ENCODE measurements around the gene KLHL13. TPM values are rescaled to one million over a fixed set of nuclear protein-coding genes. Genes with fewer than 3 reads are reported as not detected.

The KLHL13 gene
- total RNA-seq, 1 experiment from 2014 or later = 0.64 TPM

DNA sequence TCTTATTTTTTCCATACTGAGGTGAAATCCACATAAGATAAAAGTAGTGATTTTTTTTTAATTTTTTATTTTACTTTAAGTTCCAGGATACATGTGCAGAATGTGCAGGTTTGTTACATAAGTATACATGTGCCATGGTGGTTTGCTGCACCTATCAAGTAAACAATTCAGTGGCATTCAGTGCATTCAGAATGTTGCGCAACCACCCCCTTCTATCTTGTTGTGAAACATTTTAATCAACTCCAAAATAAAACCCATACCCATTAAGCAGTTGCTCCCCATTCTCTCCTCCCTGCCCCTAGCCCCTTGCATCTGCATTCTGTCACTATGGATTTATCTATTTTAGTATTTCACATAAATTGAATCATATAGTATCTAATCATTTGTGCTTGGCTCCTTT is 121.2 kb downstream of the KLHL13 start:
- Mint-ChIP-seq H3K4me1 (ENCODE audit: low read depth, unreplicated experiment) (no peaks in the 10 kb centered on the region), H3K4me3 (ENCODE audit: low read depth, unreplicated experiment) (no peak overlapping the region), H3K9me3 (ENCODE audit: low read depth, unreplicated experiment) (peaks cover 11% of the 10 kb centered on the region), H3K27ac (ENCODE audit: unreplicated experiment) (no peak overlapping the region), H3K36me3 (ENCODE audit: insufficient read depth, unreplicated experiment) (peaks cover 5% of the 10 kb centered on the region), H3K27me3 (ENCODE audit: unreplicated experiment) (no peaks in the 10 kb centered on the region)
- no peak for DNase-seq
- intact Hi-C loops (cut with micrococcal nuclease; ENCODE audit: unreplicated experiment) = loop anchor here (10.0 kb wide), 1 partner anchor 119 kb away; the partner anchor contains the start of gene KLHL13
- TF ChIP-seq, protein P1, sequence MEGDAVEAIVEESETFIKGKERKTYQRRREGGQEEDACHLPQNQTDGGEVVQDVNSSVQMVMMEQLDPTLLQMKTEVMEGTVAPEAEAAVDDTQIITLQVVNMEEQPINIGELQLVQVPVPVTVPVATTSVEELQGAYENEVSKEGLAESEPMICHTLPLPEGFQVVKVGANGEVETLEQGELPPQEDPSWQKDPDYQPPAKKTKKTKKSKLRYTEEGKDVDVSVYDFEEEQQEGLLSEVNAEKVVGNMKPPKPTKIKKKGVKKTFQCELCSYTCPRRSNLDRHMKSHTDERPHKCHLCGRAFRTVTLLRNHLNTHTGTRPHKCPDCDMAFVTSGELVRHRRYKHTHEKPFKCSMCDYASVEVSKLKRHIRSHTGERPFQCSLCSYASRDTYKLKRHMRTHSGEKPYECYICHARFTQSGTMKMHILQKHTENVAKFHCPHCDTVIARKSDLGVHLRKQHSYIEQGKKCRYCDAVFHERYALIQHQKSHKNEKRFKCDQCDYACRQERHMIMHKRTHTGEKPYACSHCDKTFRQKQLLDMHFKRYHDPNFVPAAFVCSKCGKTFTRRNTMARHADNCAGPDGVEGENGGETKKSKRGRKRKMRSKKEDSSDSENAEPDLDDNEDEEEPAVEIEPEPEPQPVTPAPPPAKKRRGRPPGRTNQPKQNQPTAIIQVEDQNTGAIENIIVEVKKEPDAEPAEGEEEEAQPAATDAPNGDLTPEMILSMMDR (IDR thresholded peaks at IDR 0.05; ENCODE audit: unreplicated experiment) = no peak
- BruUV-seq (replicated peaks) = no TSS peak
- CTCF ChIA-PET = no interaction called here

DNA sequence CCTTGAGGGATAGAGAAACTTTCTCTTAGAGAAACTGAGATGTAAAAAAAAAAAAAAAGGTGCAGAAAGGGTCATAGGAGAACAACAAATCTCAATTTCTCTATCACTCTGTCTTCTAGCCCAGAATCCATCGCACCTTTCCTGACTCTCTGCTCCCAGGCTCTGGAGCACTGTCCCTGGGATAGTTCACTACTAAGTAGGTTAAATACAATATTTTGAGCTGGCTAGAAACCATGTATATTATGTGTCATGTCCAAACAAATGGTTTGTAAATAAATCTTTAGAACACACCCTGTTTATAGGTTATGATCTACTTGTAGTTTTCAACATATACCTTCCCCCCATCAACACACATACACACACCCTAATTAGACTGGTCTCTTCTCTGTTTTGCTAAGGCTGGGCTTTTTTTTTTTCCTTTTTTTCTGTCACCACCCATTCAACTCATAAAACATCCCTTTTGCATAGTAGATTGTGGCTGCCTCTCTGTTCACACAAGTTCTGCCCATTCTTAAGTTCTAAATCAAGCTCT is 124.4 kb downstream of the KLHL13 start:
- TF ChIP-seq, protein P1 (IDR thresholded peaks at IDR 0.05; ENCODE audit: unreplicated experiment) = no peak
- no TSS peak for BruUV-seq (replicated peaks)
- intact Hi-C loops (cut with micrococcal nuclease; ENCODE audit: unreplicated experiment) = loop anchor here (5.0 to 10.0 kb wide), 2 partner anchors 75 to 123 kb away; partner anchors contain the start of gene KLHL13
- Mint-ChIP-seq H3K27ac (ENCODE audit: unreplicated experiment) (no peak overlapping the region), H3K4me3 (ENCODE audit: low read depth, unreplicated experiment) (no peak overlapping the region), H3K4me1 (ENCODE audit: low read depth, unreplicated experiment) (no peaks in the 10 kb centered on the region), H3K9me3 (ENCODE audit: low read depth, unreplicated experiment) (peaks cover 6% of the 10 kb centered on the region), H3K27me3 (ENCODE audit: unreplicated experiment) (no peaks in the 10 kb centered on the region), H3K36me3 (ENCODE audit: insufficient read depth, unreplicated experiment) (peaks cover 5% of the 10 kb centered on the region)
- no peak for DNase-seq
- CTCF ChIA-PET = no interaction called here

DNA sequence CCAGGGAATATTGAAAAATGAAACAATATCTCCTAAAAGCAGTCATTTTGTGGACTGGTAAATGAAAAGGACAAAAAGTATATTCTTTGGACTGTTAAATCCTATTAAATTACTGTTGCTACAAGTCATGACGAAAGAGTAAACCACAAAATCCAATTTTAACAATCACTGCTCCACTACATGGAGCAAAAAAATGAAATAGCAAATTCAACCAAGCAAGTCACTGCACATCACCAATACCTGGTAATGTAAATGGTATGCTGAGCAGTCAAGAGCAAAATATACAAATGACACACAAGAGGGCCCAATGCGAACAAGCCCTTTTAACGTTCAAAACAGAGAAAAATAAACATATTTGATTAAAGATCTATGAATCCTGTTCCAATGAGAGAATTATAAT is 126.2 kb downstream of the KLHL13 start:
- no peaks in the 10 kb centered on the region for H3K27me3 Mint-ChIP-seq (ENCODE audit: unreplicated experiment)
- H3K4me1 Mint-ChIP-seq (ENCODE audit: low read depth, unreplicated experiment) = no peaks in the 10 kb centered on the region
- BruUV-seq (replicated peaks) = no TSS peak
- no peak overlapping the region for H3K27ac Mint-ChIP-seq (ENCODE audit: unreplicated experiment)
- intact Hi-C loops (cut with micrococcal nuclease; ENCODE audit: unreplicated experiment) = loop anchor here (5.0 to 10.0 kb wide), 2 partner anchors 77 to 124 kb away; partner anchors contain the start of gene KLHL13
- peaks cover 5% of the 10 kb centered on the region for H3K36me3 Mint-ChIP-seq (ENCODE audit: insufficient read depth, unreplicated experiment)
- no peak for DNase-seq
- TF ChIP-seq, protein P1 (IDR thresholded peaks at IDR 0.05; ENCODE audit: unreplicated experiment) = no peak
- no peak overlapping the region for H3K4me3 Mint-ChIP-seq (ENCODE audit: low read depth, unreplicated experiment)
- CTCF ChIA-PET = no interaction called here
- H3K9me3 Mint-ChIP-seq (ENCODE audit: low read depth, unreplicated experiment) = peaks cover 4% of the 10 kb centered on the region

GRCh38 chrX:117989512-117989911 is 127.1 kb downstream of the KLHL13 start:
- intact Hi-C loops (cut with micrococcal nuclease; ENCODE audit: unreplicated experiment) = no loop called here
- CTCF ChIA-PET = no interaction called here
- no peaks in the 10 kb centered on the region for H3K4me1 Mint-ChIP-seq (ENCODE audit: low read depth, unreplicated experiment)

More at GRCh38 chrX:117989512-117989911, 127.1 kb downstream of the KLHL13 start:
- H3K27ac Mint-ChIP-seq (ENCODE audit: unreplicated experiment) = no peak overlapping the region
- DNase-seq = no peak
- no peaks in the 10 kb centered on the region for H3K27me3 Mint-ChIP-seq (ENCODE audit: unreplicated experiment)
- peaks cover 5% of the 10 kb centered on the region for H3K36me3 Mint-ChIP-seq (ENCODE audit: insufficient read depth, unreplicated experiment)
- no peak overlapping the region for H3K4me3 Mint-ChIP-seq (ENCODE audit: low read depth, unreplicated experiment)
- BruUV-seq (replicated peaks) = no TSS peak
- TF ChIP-seq, protein P1 (IDR thresholded peaks at IDR 0.05; ENCODE audit: unreplicated experiment) = no peak
- peaks cover 4% of the 10 kb centered on the region for H3K9me3 Mint-ChIP-seq (ENCODE audit: low read depth, unreplicated experiment)
